HepG2 (cell line): ENCODE results near the gene SLC5A6. TPM values are rescaled to one million over a fixed set of nuclear protein-coding genes. Genes with fewer than 3 reads are reported as not detected.

Experiments used
- CC2D1A ChIP-seq: sonication (generic); formaldehyde crosslinking; IDR thresholded peaks from 2 replicates; pipeline ENCODE4 v1.8.1; 2023; ENCODE audit warnings: mild to moderate bottlenecking, missing genetic modification reagents
- HNRNPL ChIP-seq: fragments of 200-400 bp; formaldehyde crosslinking; IDR thresholded peaks from 2 replicates; pipeline ENCODE4 v1.6.1; 2017; ENCODE audit warnings: mild to moderate bottlenecking, low read depth, low read length
- HNRNPLL ChIP-seq: fragments of 200-400 bp; formaldehyde crosslinking; IDR thresholded peaks from 2 replicates; pipeline ENCODE4 v1.6.1; 2017; ENCODE audit warnings: mild to moderate bottlenecking, low read depth, low read length; ENCODE audit not compliant: poor library complexity, severe bottlenecking
- JARID2 ChIP-seq: sonication (generic); formaldehyde crosslinking; IDR thresholded peaks from 2 replicates; pipeline ENCODE4 v1.8.1; 2023; ENCODE audit warnings: missing genetic modification reagents, inconsistent platforms; ENCODE audit not compliant: insufficient replicate concordance
- JUND ChIP-seq: sonication (generic); formaldehyde crosslinking; IDR thresholded peaks from 2 replicates; pipeline ENCODE4 v1.8.0; 2022; ENCODE audit warnings: mild to moderate bottlenecking, missing genetic modification reagents
- MAFG ChIP-seq: sonication (generic); formaldehyde crosslinking; IDR thresholded peaks from 2 replicates; pipeline ENCODE4 v1.5.1; 2020; ENCODE audit warnings: mild to moderate bottlenecking, missing genetic modification reagents
- MED13 ChIP-seq: sonication (generic); formaldehyde crosslinking; IDR thresholded peaks from 2 replicates; pipeline ENCODE4 v1.5.0; 2020; ENCODE audit warnings: missing genetic modification reagents
- MLX ChIP-seq: IDR thresholded peaks from 2 replicates; pipeline ENCODE4 v1.6.1; 2016
- NR2F1 ChIP-seq, 2 experiments: fragments of 450-650 bp in 1 of 2; formaldehyde crosslinking in 1 of 2; IDR thresholded peaks; 2 replicates each; pipeline versions ENCODE4 v1.5.0 to v1.6.1; 2016 to 2020; ENCODE audit warnings: mild to moderate bottlenecking in 1 of 2, missing compliant biosample characterization in 1 of 2, missing genetic modification reagents in 1 of 2, moderate library complexity in 1 of 2
- PPARG ChIP-seq: conservative IDR thresholded peaks from 2 replicates; pipeline ENCODE4 v1.6.1; 2016; ENCODE audit warnings: missing biosample characterization, missing genetic modification reagents
- RERE ChIP-seq: IDR thresholded peaks from 2 replicates; pipeline ENCODE4 v1.6.1; 2016; ENCODE audit warnings: low read depth, missing genetic modification reagents, missing compliant biosample characterization
- SMARCC2 ChIP-seq: fragments of 450-650 bp; IDR thresholded peaks from 2 replicates; pipeline ENCODE4 v1.6.1; 2017; ENCODE audit warnings: antibody characterized with exemption, mild to moderate bottlenecking
- ZBTB20 ChIP-seq: sonication (generic); formaldehyde crosslinking; IDR thresholded peaks from 2 replicates; pipeline ENCODE4 v1.8.1; 2023; ENCODE audit warnings: missing genetic modification reagents, low read depth, mild to moderate bottlenecking, borderline replicate concordance
- ZC3H13 ChIP-seq: sonication (generic); formaldehyde crosslinking; IDR thresholded peaks from 2 replicates; pipeline ENCODE4 v1.8.1; 2023; ENCODE audit warnings: mild to moderate bottlenecking, missing genetic modification reagents, moderate library complexity
- ZMYM3 ChIP-seq: sonication (generic); formaldehyde crosslinking; IDR thresholded peaks from 2 replicates; pipeline ENCODE4 v1.5.1; 2020; ENCODE audit warnings: mild to moderate bottlenecking, missing genetic modification reagents
- ZNF558 ChIP-seq: sonication (generic); formaldehyde crosslinking; IDR thresholded peaks from 2 replicates; pipeline ENCODE4 v1.9.0; 2022; ENCODE audit warnings: mild to moderate bottlenecking, missing genetic modification reagents, borderline replicate concordance
- ZNF598 ChIP-seq: sonication (generic); formaldehyde crosslinking; IDR thresholded peaks from 2 replicates; pipeline ENCODE4 v1.5.1; 2020; ENCODE audit warnings: mild to moderate bottlenecking, missing genetic modification reagents, borderline replicate concordance
- ZNF660 ChIP-seq: sonication (generic); formaldehyde crosslinking; IDR thresholded peaks from 2 replicates; pipeline ENCODE4 v1.5.1; 2020; ENCODE audit warnings: mild to moderate bottlenecking, low read depth, missing genetic modification reagents, borderline replicate concordance
- polyA plus RNA-seq, 8 experiments: library from polyadenylated mRNA; depleted of rRNA in 3 of 8; stranded (reverse) in 7 of 8; unstranded in 1 of 8; fragments of >200 nt; fragmentation: Illumina TruSeq in 4 of 8; extraction: Trizol in 4 of 8; gene quantifications; 2 replicates each; pipeline versions ENCODE4 v1.2.1 to v1.2.3, GENCODE V29; 2011 to 2016; ENCODE audit warnings: low read depth in 4 of 8, missing spikeins in 1 of 8, mixed read lengths in 1 of 8; ENCODE audit not compliant: insufficient read depth in 1 of 8
- total RNA-seq, 5 experiments: library from RNA; depleted of rRNA; stranded (reverse); fragments of >200 nt; fragmentation: Illumina TruSeq; extraction: Trizol; gene quantifications; 2 replicates each; pipeline ENCODE4 v1.2.3, GENCODE V29; 2016; ENCODE audit warnings: low read depth in 1 of 5
- TF ChIP-seq, protein P1 (sequence below): sonication (generic); formaldehyde crosslinking; IDR thresholded peaks from 2 replicates; pipeline ENCODE4 v1.5.1; 2020; ENCODE audit warnings: missing genetic modification reagents, mild to moderate bottlenecking, borderline replicate concordance
- TF ChIP-seq, protein P2 (sequence below): sonication (generic); formaldehyde crosslinking; IDR thresholded peaks from 2 replicates; pipeline ENCODE4 v1.8.1; 2023; ENCODE audit warnings: mild to moderate bottlenecking, moderate library complexity, missing genetic modification reagents

SLC5A6 gene
- total and polyA plus RNA-seq, 2 of the 13 experiments (the other 11 are each of a cell fraction or from before 2014, with no cell fraction given): 135 to 417 TPM

GRCh38 chr2:27211943-27212625, at the start of gene SLC5A6, which contains the start of gene ATRAID (continued):
- no peak for TF ChIP-seq RERE (CRISPR knock-in tag)
- TF ChIP-seq JUND: peak; percentile 71
- TF ChIP-seq, protein P1, sequence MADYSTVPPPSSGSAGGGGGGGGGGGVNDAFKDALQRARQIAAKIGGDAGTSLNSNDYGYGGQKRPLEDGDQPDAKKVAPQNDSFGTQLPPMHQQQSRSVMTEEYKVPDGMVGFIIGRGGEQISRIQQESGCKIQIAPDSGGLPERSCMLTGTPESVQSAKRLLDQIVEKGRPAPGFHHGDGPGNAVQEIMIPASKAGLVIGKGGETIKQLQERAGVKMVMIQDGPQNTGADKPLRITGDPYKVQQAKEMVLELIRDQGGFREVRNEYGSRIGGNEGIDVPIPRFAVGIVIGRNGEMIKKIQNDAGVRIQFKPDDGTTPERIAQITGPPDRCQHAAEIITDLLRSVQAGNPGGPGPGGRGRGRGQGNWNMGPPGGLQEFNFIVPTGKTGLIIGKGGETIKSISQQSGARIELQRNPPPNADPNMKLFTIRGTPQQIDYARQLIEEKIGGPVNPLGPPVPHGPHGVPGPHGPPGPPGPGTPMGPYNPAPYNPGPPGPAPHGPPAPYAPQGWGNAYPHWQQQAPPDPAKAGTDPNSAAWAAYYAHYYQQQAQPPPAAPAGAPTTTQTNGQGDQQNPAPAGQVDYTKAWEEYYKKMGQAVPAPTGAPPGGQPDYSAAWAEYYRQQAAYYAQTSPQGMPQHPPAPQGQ: no peak
- peak; percentile 74 for TF ChIP-seq JARID2 (CRISPR knock-in tag)
- no peak for TF ChIP-seq MAFG (CRISPR knock-in tag)
- peak; percentile 73; the same call in 1 of the 2 replicates for TF ChIP-seq MED13 (CRISPR knock-in tag)
- TF ChIP-seq, protein P2, sequence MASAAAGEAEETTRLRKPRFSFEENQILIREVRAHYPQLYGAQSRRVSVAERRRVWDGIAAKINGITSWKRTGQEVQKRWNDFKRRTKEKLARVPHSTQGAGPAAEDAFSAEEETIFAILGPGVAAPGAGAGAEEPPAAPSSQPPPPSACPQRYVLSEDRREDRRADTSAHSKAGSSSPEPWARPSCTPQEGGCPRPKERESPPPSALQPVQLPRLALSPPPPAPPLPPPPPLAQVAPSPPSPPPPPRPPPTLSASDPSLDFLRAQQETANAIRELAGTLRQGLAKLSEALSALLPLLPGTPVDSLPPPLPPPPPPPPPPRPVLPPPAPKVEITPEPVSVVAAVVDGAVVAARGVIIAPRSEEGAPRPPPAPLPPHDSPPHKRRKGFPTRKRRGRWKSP (CRISPR knock-in tag): peak; percentile 63
- peak; percentile 93; the same call in 1 of the 2 replicates for TF ChIP-seq ZNF558 (CRISPR knock-in tag)
- TF ChIP-seq HNRNPLL: peak; percentile 92
- no peak for TF ChIP-seq ZMYM3
- TF ChIP-seq ZC3H13 (CRISPR knock-in tag): peak; percentile 79
- peak; percentile 41; the same call in 1 of the 2 replicates for TF ChIP-seq MLX (CRISPR knock-in tag)
- TF ChIP-seq SMARCC2: no peak
- TF ChIP-seq CC2D1A (CRISPR knock-in tag): no peak
- no peak; the same call in 1 of the 2 replicates for TF ChIP-seq ZNF598 (CRISPR knock-in tag)
- 0 out of 2 replicates have a peak, but pooled peaks have one; percentile 23 for TF ChIP-seq PPARG (CRISPR knock-in tag)
- no peak for TF ChIP-seq ZNF660 (CRISPR knock-in tag)
- peak; percentile 92; the same call in 1 of the 2 replicates for TF ChIP-seq ZBTB20 (CRISPR knock-in tag)
- TF ChIP-seq NR2F1 (CRISPR knock-in tag; IDR thresholded peaks at IDR 0.05): peak in 1 of 2 experiments; percentile 9; a peak in 3 of 4 replicates
- TF ChIP-seq HNRNPL: peak; percentile 73; the same call in 1 of the 2 replicates
